Endodermal cell (in vitro differentiated cells): ENCODE data around the gene CCDC3. TPM values are rescaled to one million over a fixed set of nuclear protein-coding genes. Genes with fewer than 3 reads are reported as not detected.
A peak's percentile ranks its signal among the peaks of the same experiment; 100 is the strongest.

Source experiments
- DNase-seq: peaks from one replicate; pipeline ENCODE4 v3.0.0-alpha.2; 2017
- H3K27ac ChIP-seq: 2 replicates; pipeline ENCODE4 v1.5.1; 2013; ENCODE audit warnings: mild to moderate bottlenecking, low read depth, low read length, moderate library complexity
- H3K27me3 ChIP-seq: 2 replicates; pipeline ENCODE4 v1.6.1; 2013; ENCODE audit warnings: mild to moderate bottlenecking, low read length, moderate library complexity; ENCODE audit not compliant: insufficient read depth, control insufficient read depth, poor library complexity, severe bottlenecking
- H3K36me3 ChIP-seq: 2 replicates; pipeline ENCODE4 v1.7.0; 2013; ENCODE audit warnings: mild to moderate bottlenecking, low read length, moderate library complexity; ENCODE audit not compliant: control insufficient read depth, insufficient read depth
- H3K4me1 ChIP-seq: one replicate; pipeline ENCODE4 v1.7.0; 2013; ENCODE audit warnings: low read length; ENCODE audit not compliant: control insufficient read depth, insufficient read depth
- H3K4me3 ChIP-seq: 2 replicates; pipeline ENCODE4 v1.5.1; 2013; ENCODE audit warnings: mild to moderate bottlenecking, low read length, moderate library complexity
- H3K9ac ChIP-seq: 2 replicates; pipeline ENCODE4 v1.6.1; 2013; ENCODE audit warnings: mild to moderate bottlenecking, low read length, moderate library complexity; ENCODE audit not compliant: poor library complexity, severe bottlenecking; ENCODE audit errors: extremely low read depth
- H3K9me3 ChIP-seq: 2 replicates; pipeline ENCODE4 v1.6.1; 2013; ENCODE audit warnings: mild to moderate bottlenecking, low read length, moderate library complexity; ENCODE audit not compliant: control insufficient read depth
- H3K27ac Mint-ChIP-seq: 2 replicates; pipeline ENCODE4 v1.8.0; 2020; ENCODE audit warnings: mixed read lengths
- H3K27me3 Mint-ChIP-seq: 2 replicates; pipeline ENCODE4 v1.8.0; 2021; ENCODE audit warnings: mild to moderate bottlenecking, mixed read lengths; ENCODE audit not compliant: insufficient read depth
- H3K36me3 Mint-ChIP-seq: 2 replicates; pipeline ENCODE4 v1.8.0; 2020; ENCODE audit warnings: low read depth, mixed read lengths
- H3K4me1 Mint-ChIP-seq: 2 replicates; pipeline ENCODE4 v1.8.0; 2020; ENCODE audit warnings: mixed read lengths
- H3K4me3 Mint-ChIP-seq: 2 replicates; pipeline ENCODE4 v1.8.0; 2020; ENCODE audit warnings: mild to moderate bottlenecking, moderate library complexity, mixed read lengths
- H3K9me3 Mint-ChIP-seq: 2 replicates; pipeline ENCODE4 v1.8.0; 2020; ENCODE audit warnings: mild to moderate bottlenecking, mixed read lengths
- CTCF ChIP-seq: fragments of 200-600 bp; sonication (generic); conservative IDR thresholded peaks from 2 replicates; pipeline ENCODE4 v1.5.0; 2021; ENCODE audit warnings: antibody characterized with exemption, mild to moderate bottlenecking
- WGBS, 2 experiments: methylation state at CpG; one replicate each; pipeline versions ENCODE4 v1.1.5 to v1.1.7; 2013; ENCODE audit warnings: missing lambda C conversion rate in 2 of 2, mixed read lengths in 1 of 2; ENCODE audit not compliant: insufficient coverage in 1 of 2, insufficient read length in 1 of 2; 5-methylcytosine and 5-hydroxymethylcytosine counted together
- total RNA-seq, 2 donors: library from RNA; stranded (reverse); fragmentation: NEBNext Ultra II Directional in 1 of 2; extraction: Animal tissue kit (Norgen Biotek cat#: 25700) in 1 of 2; gene quantifications; 2 replicates in 1 of 2; 3 replicates in 1 of 2; pipeline ENCODE4 v1.2.1, GENCODE V29; 2021

Gene CCDC3
- total RNA-seq, 2 donors from 2014 or later: 4.6 to 12.3 TPM

- H3K4me3 ChIP-seq: no peak overlapping the region
- no peak overlapping the region for H3K27ac Mint-ChIP-seq
Measured at GRCh38 chr10:12943425-12943824, 58.1 kb downstream of the CCDC3 start.

GRCh38 chr10:12941966-12942365, 59.5 kb downstream of the CCDC3 start:
- Histone ChIP-seq H3K9me3 (no peaks in the 10 kb centered on the region), H3K4me1 (no peaks in the 10 kb centered on the region), H3K27ac (no peak overlapping the region), H3K27me3 (no peaks in the 10 kb centered on the region), H3K4me3 (no peak overlapping the region), H3K36me3 (no peaks in the 10 kb centered on the region), H3K9ac (no peak overlapping the region)
- no peak overlapping the region for H3K27ac Mint-ChIP-seq
- no peak for TF ChIP-seq CTCF
- H3K36me3 Mint-ChIP-seq: no peaks in the 10 kb centered on the region
- WGBS, 2 experiments: 100% methylated on average over 1 of the region's 1 CpG; no CpG with 5 or more reads in 1 of the 2 experiments
- H3K4me3 Mint-ChIP-seq: no peak overlapping the region
- no peaks in the 10 kb centered on the region for H3K27me3 Mint-ChIP-seq
- DNase-seq: no peak
- peaks cover 5% of the 10 kb centered on the region for H3K9me3 Mint-ChIP-seq
- H3K4me1 Mint-ChIP-seq: peaks cover 5% of the 10 kb centered on the region

More at GRCh38 chr10:12943425-12943824, 58.1 kb downstream of the CCDC3 start:
- Mint-ChIP-seq H3K27me3 (no peaks in the 10 kb centered on the region), H3K36me3 (no peaks in the 10 kb centered on the region), H3K4me1 (peaks cover 5% of the 10 kb centered on the region), H3K9me3 (peaks cover 5% of the 10 kb centered on the region), H3K4me3 (no peak overlapping the region)
- 91 to 96% methylated on average over 3 to 5 of the region's 5 CpGs for WGBS, 2 experiments
- no peaks in the 10 kb centered on the region for H3K9me3 ChIP-seq
- peak; percentile 42 for DNase-seq
- H3K9ac ChIP-seq: no peak overlapping the region
- no peaks in the 10 kb centered on the region for H3K36me3 ChIP-seq
- no peaks in the 10 kb centered on the region for H3K27me3 ChIP-seq
- no peaks in the 10 kb centered on the region for H3K4me1 ChIP-seq
- no peak for TF ChIP-seq CTCF
- no peak overlapping the region for H3K27ac ChIP-seq

- no peak overlapping the region for H3K9ac ChIP-seq
- H3K36me3 Mint-ChIP-seq: no peaks in the 10 kb centered on the region
- no peaks in the 10 kb centered on the region for H3K4me1 ChIP-seq
- no peaks in the 10 kb centered on the region for H3K36me3 ChIP-seq
- no peak for TF ChIP-seq CTCF
- H3K27ac Mint-ChIP-seq: no peak overlapping the region
- no peak overlapping the region for H3K4me3 Mint-ChIP-seq
- no peaks in the 10 kb centered on the region for H3K27me3 ChIP-seq
- WGBS, 2 experiments: 87 to 94% methylated on average over 4 to 5 of the region's 5 CpGs
- H3K9me3 ChIP-seq: no peaks in the 10 kb centered on the region
- peak; percentile 28 for DNase-seq
- H3K27me3 Mint-ChIP-seq: no peaks in the 10 kb centered on the region
- H3K9me3 Mint-ChIP-seq: peaks cover 5% of the 10 kb centered on the region
- no peak overlapping the region for H3K4me3 ChIP-seq
- no peak overlapping the region for H3K27ac ChIP-seq
- H3K4me1 Mint-ChIP-seq: peaks cover 3% of the 10 kb centered on the region
Measured at GRCh38 chr10:12940791-12941190, 60.7 kb downstream of the CCDC3 start.
